DND-41 (cell line): ENCODE results near the gene ALDH1L1.

Experiments used
- ATAC-seq: fragments of 200-7000 bp; cut with Tn5 transposase; 3 replicates; pipeline ENCODE4 v1.9.1; 2021; ENCODE audit warnings: low read depth; ENCODE audit not compliant: insufficient read depth
- DNase-seq: peaks from one replicate; pipeline ENCODE4 v3.0.0-alpha.2; 2020
- H2AFZ ChIP-seq: 2 replicates; pipeline ENCODE4 v1.6.0; 2012; ENCODE audit warnings: low read depth, low read length
- H3K27ac ChIP-seq: 2 replicates; pipeline ENCODE4 v1.5.1; 2012; ENCODE audit warnings: low read length, inconsistent platforms
- H3K27me3 ChIP-seq: fragments of 200-600 bp; sonication (generic); 2 replicates; pipeline ENCODE4 v1.6.0; 2012; ENCODE audit warnings: low read length, mild to moderate bottlenecking, inconsistent platforms; ENCODE audit not compliant: insufficient read depth, poor library complexity
- H3K36me3 ChIP-seq: 2 replicates; pipeline ENCODE4 v1.5.1; 2012; ENCODE audit warnings: low read length, inconsistent platforms; ENCODE audit not compliant: insufficient read depth
- H3K4me1 ChIP-seq: 2 replicates; pipeline ENCODE4 v1.5.1; 2012; ENCODE audit warnings: mild to moderate bottlenecking, low read length; ENCODE audit not compliant: insufficient read depth
- H3K4me2 ChIP-seq: 2 replicates; pipeline ENCODE4 v1.6.0; 2012; ENCODE audit warnings: mild to moderate bottlenecking, moderate library complexity, low read length, inconsistent platforms; ENCODE audit not compliant: insufficient read depth
- H3K4me3 ChIP-seq, 2 experiments: fragments of 200-600 bp in 1 of 2; shearing (Covaris generic) in 1 of 2; 2 replicates each; pipeline ENCODE4 v1.5.1; 2012 to 2016; ENCODE audit warnings: inconsistent platforms in 2 of 2, low read length in 2 of 2, mild to moderate bottlenecking in 2 of 2, low read depth in 1 of 2, moderate library complexity in 1 of 2
- H3K79me2 ChIP-seq: 2 replicates; pipeline ENCODE4 v1.6.0; 2012; ENCODE audit warnings: low read length, inconsistent platforms; ENCODE audit not compliant: insufficient read depth
- H3K9ac ChIP-seq: 2 replicates; pipeline ENCODE4 v1.6.0; 2012; ENCODE audit warnings: low read depth, mild to moderate bottlenecking, inconsistent platforms, low read length, moderate library complexity
- H3K9me3 ChIP-seq: 2 replicates; pipeline ENCODE4 v1.5.1; 2012; ENCODE audit warnings: low read length, moderate library complexity, mild to moderate bottlenecking, inconsistent platforms; ENCODE audit not compliant: insufficient read depth, severe bottlenecking
- H4K20me1 ChIP-seq: 2 replicates; pipeline ENCODE4 v1.6.0; 2012; ENCODE audit warnings: low read length; ENCODE audit not compliant: insufficient read depth
- EZH2 ChIP-seq: IDR thresholded peaks from 3 replicates; pipeline ENCODE4 v1.6.1; 2012; ENCODE audit warnings: borderline replicate concordance, low read depth, mild to moderate bottlenecking, moderate library complexity, low read length, inconsistent platforms; ENCODE audit not compliant: severe bottlenecking
- TF ChIP-seq, protein P1 (sequence below): IDR thresholded peaks from 2 replicates; pipeline ENCODE4 v1.5.1; 2012; ENCODE audit warnings: borderline replicate concordance, low read length, moderate library complexity, mild to moderate bottlenecking; ENCODE audit not compliant: poor library complexity, severe bottlenecking; ENCODE audit errors: extremely low read depth

The ALDH1L1 gene

DNA sequence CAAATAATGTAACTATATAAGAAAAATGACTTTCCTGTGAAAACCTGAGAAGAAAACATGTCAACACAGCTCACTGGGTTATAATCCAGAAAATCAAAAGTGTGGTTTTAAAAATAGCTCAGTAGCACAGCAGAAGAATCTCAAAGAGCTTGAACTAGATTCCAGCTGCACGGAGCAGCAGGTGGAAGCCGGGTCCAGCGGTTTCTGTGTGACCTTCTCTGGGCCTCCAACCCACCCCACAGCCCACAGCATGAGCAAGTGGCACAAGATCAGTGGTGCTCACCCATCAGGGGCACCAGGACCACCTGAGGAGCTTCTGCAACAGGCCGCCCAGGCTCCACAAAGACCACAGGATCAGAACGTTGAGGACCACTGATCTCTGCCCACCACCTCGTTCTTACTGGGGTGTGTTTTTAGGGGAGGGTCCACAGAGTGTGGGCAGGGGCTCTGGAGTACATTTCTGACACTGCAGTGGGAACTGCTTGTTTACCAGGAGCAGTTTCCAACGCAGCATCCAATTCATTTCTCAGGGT, 119.7 kb downstream of the ALDH1L1 start:
- Histone ChIP-seq H3K27ac (no peak overlapping the region), H4K20me1 (no peaks in the 10 kb centered on the region), H2AFZ (no peak overlapping the region), H3K79me2 (no peaks in the 10 kb centered on the region), H3K36me3 (no peaks in the 10 kb centered on the region), H3K9ac (no peak overlapping the region), H3K27me3 (no peaks in the 10 kb centered on the region), H3K4me2 (no peak overlapping the region), H3K4me3 (no peak overlapping the region), H3K9me3 (no peaks in the 10 kb centered on the region), H3K4me1 (peaks cover 8% of the 10 kb centered on the region)
- TF ChIP-seq, protein P1, sequence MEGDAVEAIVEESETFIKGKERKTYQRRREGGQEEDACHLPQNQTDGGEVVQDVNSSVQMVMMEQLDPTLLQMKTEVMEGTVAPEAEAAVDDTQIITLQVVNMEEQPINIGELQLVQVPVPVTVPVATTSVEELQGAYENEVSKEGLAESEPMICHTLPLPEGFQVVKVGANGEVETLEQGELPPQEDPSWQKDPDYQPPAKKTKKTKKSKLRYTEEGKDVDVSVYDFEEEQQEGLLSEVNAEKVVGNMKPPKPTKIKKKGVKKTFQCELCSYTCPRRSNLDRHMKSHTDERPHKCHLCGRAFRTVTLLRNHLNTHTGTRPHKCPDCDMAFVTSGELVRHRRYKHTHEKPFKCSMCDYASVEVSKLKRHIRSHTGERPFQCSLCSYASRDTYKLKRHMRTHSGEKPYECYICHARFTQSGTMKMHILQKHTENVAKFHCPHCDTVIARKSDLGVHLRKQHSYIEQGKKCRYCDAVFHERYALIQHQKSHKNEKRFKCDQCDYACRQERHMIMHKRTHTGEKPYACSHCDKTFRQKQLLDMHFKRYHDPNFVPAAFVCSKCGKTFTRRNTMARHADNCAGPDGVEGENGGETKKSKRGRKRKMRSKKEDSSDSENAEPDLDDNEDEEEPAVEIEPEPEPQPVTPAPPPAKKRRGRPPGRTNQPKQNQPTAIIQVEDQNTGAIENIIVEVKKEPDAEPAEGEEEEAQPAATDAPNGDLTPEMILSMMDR, result no peak
- no peak for TF ChIP-seq EZH2
- DNase-seq (no peak), ATAC-seq (no peak)

DNA sequence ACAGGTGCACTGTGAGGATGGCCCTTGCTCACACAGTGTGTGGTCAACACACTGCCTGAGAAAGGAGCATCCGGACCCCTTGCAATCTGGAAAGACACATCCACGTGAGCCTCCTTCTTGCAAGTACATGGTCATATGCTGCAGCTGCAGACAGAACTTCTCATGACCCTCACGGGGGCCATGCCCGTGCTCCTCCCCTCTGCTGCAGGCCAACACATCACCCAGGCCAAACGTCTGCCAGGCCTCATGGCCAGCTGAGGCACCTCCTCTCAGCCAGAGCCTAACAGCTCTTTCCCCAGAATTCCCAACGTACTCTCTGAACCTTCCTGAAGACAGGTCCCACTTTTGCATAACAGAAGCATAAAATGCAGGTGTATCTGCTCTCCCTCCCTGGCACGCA, 121.7 kb downstream of the ALDH1L1 start:
- Histone ChIP-seq H3K27me3 (no peaks in the 10 kb centered on the region), H3K9me3 (no peaks in the 10 kb centered on the region), H3K27ac (no peak overlapping the region), H3K9ac (no peak overlapping the region), H3K4me2 (no peak overlapping the region), H3K79me2 (no peaks in the 10 kb centered on the region), H3K4me3 (no peak overlapping the region), H3K4me1 (peaks cover 4% of the 10 kb centered on the region), H4K20me1 (no peaks in the 10 kb centered on the region), H3K36me3 (no peaks in the 10 kb centered on the region), H2AFZ (no peak overlapping the region)
- no peak for ATAC-seq
- TF ChIP-seq, protein P1, result no peak
- TF ChIP-seq EZH2, result no peak
- DNase-seq, result no peak

DNA sequence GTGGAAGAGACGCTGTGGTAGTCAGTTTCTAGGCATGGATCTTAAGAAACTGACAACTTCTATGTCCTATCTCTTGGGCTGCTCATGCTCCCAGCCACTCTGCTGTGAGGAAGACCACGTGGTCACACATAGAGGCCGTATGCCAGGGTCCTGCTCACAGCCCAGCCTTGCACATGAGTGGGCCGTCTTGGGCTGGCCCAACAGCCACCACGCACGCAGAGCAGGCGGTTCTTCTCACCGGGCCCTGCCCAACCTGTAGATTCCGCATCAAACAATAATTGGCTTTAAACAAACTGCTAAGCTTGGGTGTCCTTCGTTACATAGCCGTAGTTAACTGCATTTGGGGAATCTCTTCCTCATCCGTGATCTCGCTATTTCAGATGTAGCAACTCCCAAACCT, 122.5 kb downstream of the ALDH1L1 start:
- Histone ChIP-seq H3K27me3 (no peaks in the 10 kb centered on the region), H2AFZ (no peak overlapping the region), H3K4me2 (no peak overlapping the region), H4K20me1 (no peaks in the 10 kb centered on the region), H3K9me3 (no peaks in the 10 kb centered on the region), H3K4me1 (no peaks in the 10 kb centered on the region), H3K79me2 (no peaks in the 10 kb centered on the region), H3K9ac (no peak overlapping the region), H3K36me3 (no peaks in the 10 kb centered on the region), H3K27ac (no peak overlapping the region), H3K4me3 (no peak overlapping the region)
- no peak for DNase-seq
- no peak for TF ChIP-seq EZH2
- TF ChIP-seq, protein P1, result no peak
- ATAC-seq, result no peak

DNA sequence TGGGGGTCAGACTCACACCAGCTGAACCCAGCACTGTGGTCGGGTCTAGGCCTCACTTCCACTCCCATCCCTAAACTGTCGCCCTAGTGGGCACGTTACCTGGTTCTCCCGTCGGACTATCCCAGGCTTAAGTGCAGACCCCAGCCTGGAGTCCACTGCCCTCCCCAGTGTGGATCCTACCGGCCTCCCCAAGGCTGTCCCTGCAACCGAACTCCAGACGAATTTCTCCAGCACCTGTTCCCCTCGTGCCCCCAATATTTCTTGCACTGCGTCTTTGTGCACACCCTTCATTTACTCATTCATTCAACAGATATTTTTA, 122.9 kb downstream of the ALDH1L1 start:
- no peaks in the 10 kb centered on the region for H3K9me3 ChIP-seq
- ATAC-seq, result no peak
- no peak for TF ChIP-seq EZH2
- TF ChIP-seq, protein P1, result no peak
- H3K9ac ChIP-seq, result no peak overlapping the region
- H3K27me3 ChIP-seq, result no peaks in the 10 kb centered on the region
- H3K79me2 ChIP-seq, result no peaks in the 10 kb centered on the region
- H3K27ac ChIP-seq, result no peak overlapping the region
- no peak overlapping the region for H3K4me3 ChIP-seq
- no peaks in the 10 kb centered on the region for H4K20me1 ChIP-seq
- no peaks in the 10 kb centered on the region for H3K36me3 ChIP-seq
- no peaks in the 10 kb centered on the region for H3K4me1 ChIP-seq
- H3K4me2 ChIP-seq, result no peak overlapping the region
- DNase-seq, result no peak
- H2AFZ ChIP-seq, result no peak overlapping the region
